KG1 (cell line): ENCODE results near the gene EIF2B5.

ENCODE experiments used
- DNase-seq: peaks from one replicate; lab custom pipeline; 2025; lab: John Stamatoyannopoulos, UW

Gene EIF2B5

GRCh38 chr3:184173374-184173722 lies 38.2 kb downstream of the EIF2B5 start:
- no peak for DNase-seq

- no peak for DNase-seq
Measured at GRCh38 chr3:184174284-184174645, 39.1 kb downstream of the EIF2B5 start.

GRCh38 chr3:184174646-184175492 lies 39.7 kb downstream of the EIF2B5 start, which contains the start of gene AP2M1:
AP2M1 (plus strand) TSS chr3:184174855; CDS start chr3:184176994, 2,139 bp downstream.
- DNase-seq, result peak; percentile 96

GRCh38 chr3:184175506-184175905 lies 40.3 kb downstream of the EIF2B5 start:
- DNase-seq, result no peak

- no peak for DNase-seq
Measured at GRCh38 chr3:184175981-184176376, 40.8 kb downstream of the EIF2B5 start.

GRCh38 chr3:184176377-184177330 lies 41.5 kb downstream of the EIF2B5 start:
- no peak for DNase-seq

- no peak for DNase-seq
Measured at GRCh38 chr3:184177331-184177731, 42.2 kb downstream of the EIF2B5 start.

- DNase-seq, result no peak
Measured at GRCh38 chr3:184177767-184178306, 42.7 kb downstream of the EIF2B5 start.

- DNase-seq, result no peak
Measured at GRCh38 chr3:184178521-184179138, 43.5 kb downstream of the EIF2B5 start.

- no peak for DNase-seq
Measured at GRCh38 chr3:184180165-184180564, 45.0 kb downstream of the EIF2B5 start.

- no peak for DNase-seq
Measured at GRCh38 chr3:184181596-184181995, 46.4 kb downstream of the EIF2B5 start.

- DNase-seq, result no peak
Measured at GRCh38 chr3:184183679-184184078, 48.5 kb downstream of the EIF2B5 start.

- DNase-seq, result no peak
Measured at GRCh38 chr3:184184546-184185230, 49.5 kb downstream of the EIF2B5 start.

- DNase-seq, result peak; percentile 98
Measured at GRCh38 chr3:184185461-184186183, 50.5 kb downstream of the EIF2B5 start.

- DNase-seq, result no peak
Measured at GRCh38 chr3:184186184-184186901, 51.2 kb downstream of the EIF2B5 start, which contains the start of gene ABCF3. ABCF3 (plus strand) TSS chr3:184186199; CDS start chr3:184186208, 9 bp downstream.

GRCh38 chr3:184186902-184187207 lies 51.7 kb downstream of the EIF2B5 start:
- DNase-seq, result no peak

GRCh38 chr3:184188080-184188479 lies 52.9 kb downstream of the EIF2B5 start:
- DNase-seq, result no peak

GRCh38 chr3:184189421-184189820 lies 54.3 kb downstream of the EIF2B5 start:
- DNase-seq, result no peak

GRCh38 chr3:184192889-184193288 lies 57.7 kb downstream of the EIF2B5 start:
- DNase-seq, result no peak

- DNase-seq, result no peak
Measured at GRCh38 chr3:184193991-184194539, 58.9 kb downstream of the EIF2B5 start.
